Thyroid gland (tissue), 4 donors: ENCODE measurements around the gene DAZAP2. TPM values are rescaled to one million over a fixed set of nuclear protein-coding genes. Genes with fewer than 3 reads are reported as not detected.

Experiments
- DNase-seq, 2 donors: peaks; one replicate each; pipeline ENCODE4 v3.0.0-alpha.2; 2019
- H3K27ac ChIP-seq, 3 donors: fragments of 200-600 bp; sonication (generic); 1 replicate in 2 of 3; 2 replicates in 1 of 3; pipeline ENCODE4 v1.5.1; 2016 to 2019; ENCODE audit warnings: mild to moderate bottlenecking in 1 of 3, moderate library complexity in 1 of 3
- H3K27me3 ChIP-seq: fragments of 200-600 bp; sonication (generic); one replicate; pipeline ENCODE4 v1.5.1; 2019
- H3K36me3 ChIP-seq, 2 donors: fragments of 200-600 bp; sonication (generic); one replicate each; pipeline ENCODE4 v1.5.1; 2016 to 2019
- H3K4me1 ChIP-seq, 2 donors: fragments of 200-600 bp; sonication (generic); one replicate each; pipeline ENCODE4 v1.5.1; 2017 to 2019
- H3K4me3 ChIP-seq, 3 donors: fragments of 200-600 bp; sonication (generic); replicated peaks in 1 of 3; 1 replicate in 2 of 3; 2 replicates in 1 of 3; pipeline ENCODE4 v1.5.1; 2016; ENCODE audit warnings: mild to moderate bottlenecking in 1 of 3
- H3K9me3 ChIP-seq: fragments of 200-600 bp; sonication (generic); one replicate; pipeline ENCODE4 v1.5.1; 2017
- POLR2A ChIP-seq, 2 donors: fragments of 450-650 bp; IDR thresholded peaks; one replicate each; pipeline ENCODE4 v1.6.1; 2017; ENCODE audit warnings: antibody characterized with exemption in 2 of 2, mild to moderate bottlenecking in 2 of 2, moderate library complexity in 1 of 2
- WGBS, 2 donors: methylation state at CpG; one replicate each; pipeline ENCODE4 v1.1.5; 2017; 5-methylcytosine and 5-hydroxymethylcytosine counted together
- intact Hi-C: fragments of 100-400 bp; cut with DNase I; formaldehyde crosslinking; loops from one replicate; pipeline ENCODE4 v1.15.1; 2023
- total RNA-seq, 4 donors: library from RNA; depleted of rRNA; stranded (reverse); fragments of >200 nt; gene quantifications; one replicate each; pipeline ENCODE4 v1.2.3, GENCODE V29; 2016
- TF ChIP-seq, protein P1 (sequence below), 6 experiments: fragments of 200-600 bp in 3 of 6; fragments of 450-650 bp in 3 of 6; sonication (generic) in 3 of 6; IDR thresholded peaks; one replicate each; pipeline ENCODE4 v1.5.1; 2016 to 2019; ENCODE audit warnings: antibody characterized with exemption in 6 of 6, mild to moderate bottlenecking in 2 of 6, inconsistent platforms in 1 of 6, moderate library complexity in 1 of 6

Gene DAZAP2, protein sequence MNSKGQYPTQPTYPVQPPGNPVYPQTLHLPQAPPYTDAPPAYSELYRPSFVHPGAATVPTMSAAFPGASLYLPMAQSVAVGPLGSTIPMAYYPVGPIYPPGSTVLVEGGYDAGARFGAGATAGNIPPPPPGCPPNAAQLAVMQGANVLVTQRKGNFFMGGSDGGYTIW
- 100 to 1,000 TPM; 238 to 452 (median 323) TPM for total RNA-seq

DNA sequence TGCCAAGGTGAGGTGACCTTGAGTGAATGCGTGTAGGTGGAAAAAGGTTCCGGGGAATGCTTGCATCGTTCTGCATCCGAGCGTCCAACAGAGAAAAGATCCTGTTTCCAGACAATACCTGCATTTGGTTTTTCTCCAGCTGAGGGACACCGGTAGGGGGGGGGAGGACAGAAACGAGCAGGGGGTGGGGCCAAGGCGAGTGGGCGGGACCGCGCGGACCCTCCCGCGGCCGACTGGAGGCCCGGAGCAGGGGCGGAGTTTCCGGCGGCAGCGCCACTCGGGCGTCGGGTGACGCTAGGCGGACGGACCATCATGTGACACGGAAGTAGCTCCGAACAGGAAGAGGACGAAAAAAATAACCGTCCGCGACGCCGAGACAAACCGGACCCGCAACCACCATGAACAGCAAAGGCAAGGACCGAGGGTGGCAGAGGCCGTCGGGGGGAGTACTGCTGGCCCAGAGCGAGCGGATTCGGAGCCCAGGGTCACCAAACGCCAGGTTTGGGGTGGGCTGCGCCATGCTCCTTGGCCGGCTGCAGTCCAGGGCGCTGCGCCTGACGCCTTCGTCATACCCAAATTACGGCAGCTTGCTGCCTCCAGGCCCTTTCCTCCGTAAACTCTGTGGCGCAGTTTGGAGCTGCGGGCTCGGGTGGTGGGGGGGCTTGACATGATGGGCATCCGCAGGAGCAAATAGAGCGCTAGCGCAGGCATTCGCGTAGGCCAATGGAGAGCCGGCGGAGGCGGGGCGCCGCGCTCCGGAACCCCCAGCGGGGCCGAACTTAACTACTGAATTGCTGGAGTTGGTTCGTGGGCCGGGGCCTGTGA, at the start of gene DAZAP2:
Gene DAZAP2 (plus strand): TSS at position 317 of the 825 bp plus-strand sequence. CDS start 82 bp downstream, at position 399.
- WGBS, 2 donors, result 0% methylated on average over 56 to 67 of the region's 70 CpGs
- intact Hi-C loops, result loop anchor here (10.0 kb wide), 1 partner anchor 154 kb away; the partner anchor contains the start of gene CSRNP2

DNA sequence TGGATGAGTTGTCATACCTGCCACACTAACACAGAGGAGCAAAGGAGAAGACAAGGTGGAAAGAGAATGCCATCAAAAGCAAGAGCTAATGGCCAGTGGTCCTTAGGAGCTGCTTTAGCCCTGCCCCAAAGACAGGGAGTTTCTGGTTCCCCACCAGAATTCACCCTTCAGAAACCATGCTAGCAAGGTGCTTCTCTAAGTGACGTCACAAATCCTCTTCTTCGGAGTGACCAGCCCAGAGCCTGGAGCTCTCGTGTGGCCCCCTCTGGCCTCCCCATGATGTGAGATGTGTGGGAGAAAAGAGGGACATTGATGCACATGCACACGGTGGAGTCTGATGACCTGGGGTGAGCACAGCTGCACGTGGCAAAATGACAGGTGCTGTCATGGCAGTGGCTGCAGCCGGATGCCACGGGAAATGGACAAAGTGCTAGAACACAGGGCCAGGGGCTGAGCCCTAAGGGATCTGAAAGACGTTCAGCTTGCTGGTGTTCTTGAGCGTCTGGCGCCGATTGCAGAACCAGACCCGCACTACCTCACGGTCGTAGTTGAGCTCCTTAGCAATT, 48.8 kb upstream of the DAZAP2 start:
- no peak for DNase-seq
- Histone ChIP-seq H3K27ac (no peak overlapping the region), H3K9me3 (no peaks in the 10 kb centered on the region), H3K36me3 (no peaks in the 10 kb centered on the region), H3K4me1 (peaks cover 32 to 44% of the 10 kb centered on the region in 2 donors), H3K4me3 (no peak overlapping the region), H3K27me3 (no peaks in the 10 kb centered on the region)
- 81 to 95% methylated on average over 11 to 14 of the region's 14 CpGs for WGBS, 2 donors
- intact Hi-C loops, result no loop called here
- TF ChIP-seq, protein P1, sequence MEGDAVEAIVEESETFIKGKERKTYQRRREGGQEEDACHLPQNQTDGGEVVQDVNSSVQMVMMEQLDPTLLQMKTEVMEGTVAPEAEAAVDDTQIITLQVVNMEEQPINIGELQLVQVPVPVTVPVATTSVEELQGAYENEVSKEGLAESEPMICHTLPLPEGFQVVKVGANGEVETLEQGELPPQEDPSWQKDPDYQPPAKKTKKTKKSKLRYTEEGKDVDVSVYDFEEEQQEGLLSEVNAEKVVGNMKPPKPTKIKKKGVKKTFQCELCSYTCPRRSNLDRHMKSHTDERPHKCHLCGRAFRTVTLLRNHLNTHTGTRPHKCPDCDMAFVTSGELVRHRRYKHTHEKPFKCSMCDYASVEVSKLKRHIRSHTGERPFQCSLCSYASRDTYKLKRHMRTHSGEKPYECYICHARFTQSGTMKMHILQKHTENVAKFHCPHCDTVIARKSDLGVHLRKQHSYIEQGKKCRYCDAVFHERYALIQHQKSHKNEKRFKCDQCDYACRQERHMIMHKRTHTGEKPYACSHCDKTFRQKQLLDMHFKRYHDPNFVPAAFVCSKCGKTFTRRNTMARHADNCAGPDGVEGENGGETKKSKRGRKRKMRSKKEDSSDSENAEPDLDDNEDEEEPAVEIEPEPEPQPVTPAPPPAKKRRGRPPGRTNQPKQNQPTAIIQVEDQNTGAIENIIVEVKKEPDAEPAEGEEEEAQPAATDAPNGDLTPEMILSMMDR (IDR thresholded peaks at IDR 0.05), result no peak
- TF ChIP-seq POLR2A (IDR thresholded peaks at IDR 0.05), result no peak

More for the DNA sequence above, at the start of gene DAZAP2:
- DNase-seq, result peak; percentile 98
- peak; percentile 77 to 90 for TF ChIP-seq POLR2A (IDR thresholded peaks at IDR 0.05)
- TF ChIP-seq, protein P1 (IDR thresholded peaks at IDR 0.05), result peak in 3 of 6 experiments; percentile 11 to 33 (median 23)
- no peaks in the 10 kb centered on the region for H3K27me3 ChIP-seq
- H3K4me1 ChIP-seq, result peaks cover 13 to 21% of the 10 kb centered on the region in 2 donors
- H3K9me3 ChIP-seq, result no peaks in the 10 kb centered on the region
- peaks cover 25 to 34% of the 10 kb centered on the region in 2 donors for H3K36me3 ChIP-seq
- peak within 1 kb of the TSS; percentile 100 for H3K27ac ChIP-seq
- peak within 1 kb of the TSS; percentile 94 to 99 (median 98) for H3K4me3 ChIP-seq

DNA sequence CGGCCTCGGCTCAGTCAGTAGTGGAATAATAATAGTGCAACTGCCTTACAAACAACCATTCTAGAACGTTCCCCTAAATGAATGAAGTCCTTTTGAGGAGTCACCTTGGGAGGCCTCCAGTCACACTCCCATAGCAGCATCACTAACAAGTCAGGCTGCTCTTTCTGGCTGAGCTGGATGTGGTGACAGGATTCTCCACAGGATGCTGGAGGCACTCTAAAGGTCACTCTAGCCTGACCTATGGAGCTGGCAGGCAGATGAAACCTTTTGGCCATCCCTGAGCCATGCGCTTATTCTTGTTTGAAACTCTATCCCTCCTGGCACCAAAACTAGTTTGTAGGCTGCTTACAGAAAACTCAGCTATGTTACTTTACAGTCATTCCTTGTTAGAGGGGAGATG, 47.8 kb upstream of the DAZAP2 start:
- Histone ChIP-seq H3K27ac (peak overlapping the region; percentile 39 to 77 (median 72)), H3K36me3 (no peaks in the 10 kb centered on the region), H3K9me3 (no peaks in the 10 kb centered on the region), H3K4me3 (no peak overlapping the region), H3K27me3 (no peaks in the 10 kb centered on the region), H3K4me1 (peaks cover 32 to 44% of the 10 kb centered on the region in 2 donors)
- peak; percentile 32 to 55 for DNase-seq
- 82 to 86% methylated on average over 4 of the region's 4 CpGs for WGBS, 2 donors
- intact Hi-C loops, result no loop called here
- TF ChIP-seq POLR2A (IDR thresholded peaks at IDR 0.05), result no peak
- TF ChIP-seq, protein P1 (IDR thresholded peaks at IDR 0.05), result no peak

DNA sequence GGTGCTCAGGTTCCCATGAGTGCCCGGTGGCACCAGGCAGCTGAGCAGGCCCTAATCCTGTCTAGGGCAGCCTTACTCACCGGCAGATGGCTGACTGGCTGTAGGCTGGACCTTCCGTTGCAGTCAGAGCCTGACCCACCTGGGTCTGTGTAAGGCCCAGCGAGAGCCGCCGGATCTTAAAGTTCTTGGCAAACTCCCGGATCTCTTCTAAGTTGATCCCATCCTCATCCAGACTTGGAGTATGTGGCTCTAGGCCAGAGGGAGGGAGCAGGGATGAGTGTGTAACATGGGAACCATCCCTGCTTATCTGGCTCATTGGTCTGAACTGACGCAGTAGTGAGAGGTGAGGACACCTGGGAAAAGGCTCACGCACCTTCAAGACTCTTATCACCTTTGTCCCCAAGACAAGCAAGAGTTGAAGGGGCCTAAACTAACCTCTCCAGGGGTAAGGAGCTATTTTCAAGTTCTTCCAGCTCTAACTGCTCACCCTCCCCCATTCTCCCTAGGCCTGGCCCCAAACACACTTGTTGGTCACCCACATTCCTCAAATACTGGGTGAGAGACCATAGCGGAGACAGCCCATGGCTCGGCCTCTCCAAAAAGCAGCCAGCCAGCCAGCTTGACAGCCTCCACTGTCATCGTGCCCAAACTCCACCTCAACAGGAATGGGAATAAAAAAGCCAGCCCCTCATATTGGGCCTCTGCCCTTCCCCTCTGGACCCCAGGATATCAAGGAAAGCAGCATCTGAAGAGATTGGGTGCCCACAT, 46.9 kb upstream of the DAZAP2 start:
- no peaks in the 10 kb centered on the region for H3K9me3 ChIP-seq
- WGBS, 2 donors, result 41 to 62% methylated on average over 9 to 12 of the region's 12 CpGs
- H3K27me3 ChIP-seq, result no peaks in the 10 kb centered on the region
- H3K4me3 ChIP-seq, result no peak overlapping the region
- no peak for TF ChIP-seq POLR2A (IDR thresholded peaks at IDR 0.05)
- TF ChIP-seq, protein P1 (IDR thresholded peaks at IDR 0.05), result no peak
- peaks cover 32 to 37% of the 10 kb centered on the region in 2 donors for H3K4me1 ChIP-seq
- peak overlapping the region; percentile 39 to 77 (median 72) for H3K27ac ChIP-seq
- H3K36me3 ChIP-seq, result no peaks in the 10 kb centered on the region
- DNase-seq, result peak; percentile 87 to 88
- intact Hi-C loops, result no loop called here
